GM12878 (cell line): ENCODE results near the gene NRG3. TPM values are rescaled to one million over a fixed set of nuclear protein-coding genes. Genes with fewer than 3 reads are reported as not detected.

Experiments
- ATF7 ChIP-seq: fragments of 450-650 bp; IDR thresholded peaks from 2 replicates; pipeline ENCODE4 v1.6.1; 2016; ENCODE audit warnings: low read depth, mild to moderate bottlenecking
- CEBPB ChIP-seq, 2 experiments: fragments of 150-350 bp in 1 of 2; IDR thresholded peaks; 2 replicates each; pipeline ENCODE4 v1.6.1; 2012 to 2014; ENCODE audit warnings: low read depth in 2 of 2, low read length in 2 of 2, borderline replicate concordance in 1 of 2, inconsistent platforms in 1 of 2
- CHD1 ChIP-seq: IDR thresholded peaks from 2 replicates; pipeline ENCODE4 v1.6.1; 2012; ENCODE audit warnings: low read depth, low read length, improper control_type of control experiment
- DPF2 ChIP-seq: fragments of 450-650 bp; IDR thresholded peaks from 2 replicates; pipeline ENCODE4 v1.6.1; 2017; ENCODE audit warnings: mild to moderate bottlenecking
- EP300 ChIP-seq, 2 experiments: fragments of 150-350 bp in 1 of 2; IDR thresholded peaks; 2 replicates each; pipeline ENCODE4 v1.6.1; 2011 to 2012; ENCODE audit warnings: low read depth in 2 of 2, low read length in 2 of 2, borderline replicate concordance in 1 of 2, improper control_type of control experiment in 1 of 2, inconsistent platforms in 1 of 2; ENCODE audit not compliant: control insufficient read depth in 1 of 2
- GATAD2B ChIP-seq: fragments of 450-650 bp; conservative IDR thresholded peaks from 2 replicates; pipeline ENCODE4 v1.6.1; 2017; ENCODE audit warnings: low read depth, mild to moderate bottlenecking, moderate library complexity
- IKZF2 ChIP-seq, 2 experiments: fragments of 450-650 bp; IDR thresholded peaks; 2 replicates each; pipeline ENCODE4 v1.6.1; 2017; ENCODE audit warnings: mild to moderate bottlenecking in 2 of 2, moderate library complexity in 2 of 2
- IRF4 ChIP-seq: IDR thresholded peaks from 2 replicates; pipeline ENCODE4 v1.6.1; 2011; ENCODE audit warnings: low read depth, low read length
- KLF5 ChIP-seq: fragments of 450-650 bp; IDR thresholded peaks from 2 replicates; pipeline ENCODE4 v1.6.1; 2014; ENCODE audit warnings: mild to moderate bottlenecking; ENCODE audit not compliant: partially characterized antibody
- MTA2 ChIP-seq: fragments of 450-650 bp; IDR thresholded peaks from 2 replicates; pipeline ENCODE4 v1.6.1; 2016; ENCODE audit warnings: low read depth, mild to moderate bottlenecking, moderate library complexity
- NBN ChIP-seq: fragments of 450-650 bp; IDR thresholded peaks from 2 replicates; pipeline ENCODE4 v1.6.1; 2016
- NFIC ChIP-seq: IDR thresholded peaks from 2 replicates; pipeline ENCODE4 v1.6.1; 2012; ENCODE audit warnings: low read depth, mild to moderate bottlenecking, inconsistent platforms, low read length, moderate library complexity
- POU2F2 ChIP-seq: IDR thresholded peaks from 3 replicates; pipeline ENCODE4 v1.6.1; 2011; ENCODE audit warnings: low read depth, mild to moderate bottlenecking, low read length, borderline replicate concordance
- RAD51 ChIP-seq: fragments of 450-650 bp; IDR thresholded peaks from 2 replicates; pipeline ENCODE4 v1.6.1; 2016; ENCODE audit warnings: moderate library complexity, mild to moderate bottlenecking, inconsistent platforms
- SIX5 ChIP-seq: IDR thresholded peaks from 2 replicates; pipeline ENCODE4 v1.6.1; 2011; ENCODE audit warnings: mild to moderate bottlenecking, low read depth, low read length, moderate library complexity; ENCODE audit not compliant: severe bottlenecking
- SMARCA5 ChIP-seq: fragments of 450-650 bp; IDR thresholded peaks from 2 replicates; pipeline ENCODE4 v1.6.1; 2017; ENCODE audit warnings: mild to moderate bottlenecking
- STAT3 ChIP-seq: IDR thresholded peaks from 2 replicates; pipeline ENCODE4 v1.6.1; 2011; ENCODE audit warnings: low read depth, low read length, improper control_type of control experiment
- TARDBP ChIP-seq: IDR thresholded peaks from 2 replicates; pipeline ENCODE4 v1.6.1; 2016; ENCODE audit warnings: borderline replicate concordance
- ZNF274 ChIP-seq: IDR thresholded peaks from one replicate; pipeline ENCODE4 v1.8.0; 2011; ENCODE audit not compliant: insufficient read length, insufficient read depth
- polyA plus RNA-seq, 11 experiments: library from polyadenylated mRNA; depleted of rRNA in 4 of 11; unstranded in 6 of 11; stranded (reverse) in 5 of 11; fragments of >200 nt; fragmentation: Nextera tagmentation in 4 of 11; fragmentation: Illumina TruSeq in 1 of 11; extraction: Ambion mirVana in 4 of 11; extraction: Trizol in 1 of 11; gene quantifications; 1 replicate in 1 of 11; 2 replicates in 10 of 11; pipeline versions ENCODE4 v1.2.1 to v1.2.3, GENCODE V29; 2011 to 2016; ENCODE audit warnings: inconsistent platforms in 2 of 11, missing spikeins in 2 of 11, low read depth in 1 of 11
- total RNA-seq, 4 experiments: library from RNA; depleted of rRNA in 3 of 4; stranded (reverse); fragments of >200 nt in 3 of 4; fragmentation: Illumina TruSeq in 1 of 4; extraction: Trizol in 1 of 4; gene quantifications; 2 replicates each; pipeline versions ENCODE4 v1.2.1 to v1.2.3, GENCODE V29; 2013 to 2021
- TF ChIP-seq, protein P1 (sequence below): IDR thresholded peaks from 2 replicates; pipeline ENCODE4 v1.6.1; 2012; ENCODE audit warnings: low read depth, low read length, improper control_type of control experiment
- TF ChIP-seq, protein P2 (sequence below): IDR thresholded peaks from 2 replicates; pipeline ENCODE4 v1.6.1; 2011; ENCODE audit warnings: mild to moderate bottlenecking, low read depth, low read length, moderate library complexity; ENCODE audit not compliant: insufficient replicate concordance
- TF ChIP-seq, protein P3 (sequence below): IDR thresholded peaks from 2 replicates; pipeline ENCODE4 v1.6.1; 2011; ENCODE audit warnings: borderline replicate concordance, low read depth, mild to moderate bottlenecking, moderate library complexity, mixed read lengths, low read length; ENCODE audit not compliant: insufficient read depth; ENCODE audit errors: extremely low read length
- TF ChIP-seq, protein P4 (sequence below): fragments of 450-650 bp; IDR thresholded peaks from 2 replicates; pipeline ENCODE4 v1.6.1; 2017; ENCODE audit warnings: low read depth, mild to moderate bottlenecking, moderate library complexity
- TF ChIP-seq, protein P5 (sequence below): fragments of 450-650 bp; IDR thresholded peaks from 2 replicates; pipeline ENCODE4 v1.6.1; 2018; ENCODE audit warnings: mild to moderate bottlenecking, low read depth, moderate library complexity; ENCODE audit not compliant: partially characterized antibody
- TF ChIP-seq, protein P6 (sequence below): IDR thresholded peaks from 2 replicates; pipeline ENCODE4 v1.6.1; 2011; ENCODE audit warnings: low read depth, mild to moderate bottlenecking, low read length, moderate library complexity, borderline replicate concordance; ENCODE audit errors: extremely low read depth

Gene NRG3
- total and polyA plus RNA-seq, 10 of the 15 experiments (the other 5 are each of a cell fraction or from before 2014, with no cell fraction given): 0.03 to 0.41 (median 0.17) TPM; not detected in 3

DNA sequence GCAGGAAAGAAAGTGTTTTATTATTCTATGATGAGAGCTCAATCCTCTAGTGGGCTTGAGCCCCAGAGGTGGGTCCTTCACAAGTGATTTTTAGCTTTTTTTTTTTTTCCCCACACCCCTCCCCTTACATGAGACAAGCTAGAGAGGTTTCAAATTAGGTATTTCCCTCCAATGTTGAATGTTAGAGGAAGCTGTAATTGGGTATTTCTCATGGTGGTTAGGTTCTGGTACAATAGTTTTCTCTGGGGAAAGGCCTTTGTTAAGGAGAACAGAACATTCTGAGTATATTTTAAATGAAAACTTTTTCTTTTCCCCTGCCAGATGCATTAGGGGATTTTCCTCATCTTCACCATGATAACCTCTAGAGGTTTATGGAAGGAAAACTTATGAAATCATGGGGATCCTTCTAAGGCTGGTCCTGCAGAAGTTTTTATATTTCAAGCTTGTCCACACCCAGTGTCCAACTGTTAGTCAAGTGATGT lies 1039.7 kb downstream of the NRG3 start (continued):
- TF ChIP-seq NBN (0 out of 2 replicates have a peak, but pooled peaks have one; percentile 53), MTA2 (peak; percentile 90), IKZF2 (IDR thresholded peaks at IDR 0.05) (peak; percentile 65 to 75; a peak in 3 of 4 replicates), KLF5 (no peak), SMARCA5 (no peak), ATF7 (peak; percentile 53), POU2F2 (no peak), GATAD2B (peak; percentile 80; the same call in 1 of the 2 replicates), RAD51 (0 out of 2 replicates have a peak, but pooled peaks have one; percentile 9), CEBPB (IDR thresholded peaks at IDR 0.05; ENCODE audit: borderline replicate concordance in 1 of 2, low read depth in 2 of 2, low read length in 2 of 2) (no peak), TARDBP (no peak), NFIC (peak; percentile 93), DPF2 (no peak), IRF4 (no peak), CHD1 (no peak), SIX5 (no peak), ZNF274 (no peak), STAT3 (no peak), EP300 (IDR thresholded peaks at IDR 0.05; ENCODE audit: borderline replicate concordance in 1 of 2, control insufficient read depth in 1 of 2, low read depth in 2 of 2, low read length in 2 of 2) (no peak)
- TF ChIP-seq, protein P1, sequence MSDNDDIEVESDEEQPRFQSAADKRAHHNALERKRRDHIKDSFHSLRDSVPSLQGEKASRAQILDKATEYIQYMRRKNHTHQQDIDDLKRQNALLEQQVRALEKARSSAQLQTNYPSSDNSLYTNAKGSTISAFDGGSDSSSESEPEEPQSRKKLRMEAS: no peak
- TF ChIP-seq, protein P2, sequence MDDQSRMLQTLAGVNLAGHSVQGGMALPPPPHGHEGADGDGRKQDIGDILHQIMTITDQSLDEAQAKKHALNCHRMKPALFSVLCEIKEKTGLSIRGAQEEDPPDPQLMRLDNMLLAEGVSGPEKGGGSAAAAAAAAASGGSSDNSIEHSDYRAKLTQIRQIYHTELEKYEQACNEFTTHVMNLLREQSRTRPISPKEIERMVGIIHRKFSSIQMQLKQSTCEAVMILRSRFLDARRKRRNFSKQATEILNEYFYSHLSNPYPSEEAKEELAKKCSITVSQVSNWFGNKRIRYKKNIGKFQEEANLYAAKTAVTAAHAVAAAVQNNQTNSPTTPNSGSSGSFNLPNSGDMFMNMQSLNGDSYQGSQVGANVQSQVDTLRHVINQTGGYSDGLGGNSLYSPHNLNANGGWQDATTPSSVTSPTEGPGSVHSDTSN: no peak
- TF ChIP-seq, protein P3, sequence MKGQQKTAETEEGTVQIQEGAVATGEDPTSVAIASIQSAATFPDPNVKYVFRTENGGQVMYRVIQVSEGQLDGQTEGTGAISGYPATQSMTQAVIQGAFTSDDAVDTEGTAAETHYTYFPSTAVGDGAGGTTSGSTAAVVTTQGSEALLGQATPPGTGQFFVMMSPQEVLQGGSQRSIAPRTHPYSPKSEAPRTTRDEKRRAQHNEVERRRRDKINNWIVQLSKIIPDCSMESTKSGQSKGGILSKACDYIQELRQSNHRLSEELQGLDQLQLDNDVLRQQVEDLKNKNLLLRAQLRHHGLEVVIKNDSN: no peak
- TF ChIP-seq, protein P4, sequence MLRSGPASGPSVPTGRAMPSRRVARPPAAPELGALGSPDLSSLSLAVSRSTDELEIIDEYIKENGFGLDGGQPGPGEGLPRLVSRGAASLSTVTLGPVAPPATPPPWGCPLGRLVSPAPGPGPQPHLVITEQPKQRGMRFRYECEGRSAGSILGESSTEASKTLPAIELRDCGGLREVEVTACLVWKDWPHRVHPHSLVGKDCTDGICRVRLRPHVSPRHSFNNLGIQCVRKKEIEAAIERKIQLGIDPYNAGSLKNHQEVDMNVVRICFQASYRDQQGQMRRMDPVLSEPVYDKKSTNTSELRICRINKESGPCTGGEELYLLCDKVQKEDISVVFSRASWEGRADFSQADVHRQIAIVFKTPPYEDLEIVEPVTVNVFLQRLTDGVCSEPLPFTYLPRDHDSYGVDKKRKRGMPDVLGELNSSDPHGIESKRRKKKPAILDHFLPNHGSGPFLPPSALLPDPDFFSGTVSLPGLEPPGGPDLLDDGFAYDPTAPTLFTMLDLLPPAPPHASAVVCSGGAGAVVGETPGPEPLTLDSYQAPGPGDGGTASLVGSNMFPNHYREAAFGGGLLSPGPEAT: peak; percentile 80
- TF ChIP-seq, protein P5, sequence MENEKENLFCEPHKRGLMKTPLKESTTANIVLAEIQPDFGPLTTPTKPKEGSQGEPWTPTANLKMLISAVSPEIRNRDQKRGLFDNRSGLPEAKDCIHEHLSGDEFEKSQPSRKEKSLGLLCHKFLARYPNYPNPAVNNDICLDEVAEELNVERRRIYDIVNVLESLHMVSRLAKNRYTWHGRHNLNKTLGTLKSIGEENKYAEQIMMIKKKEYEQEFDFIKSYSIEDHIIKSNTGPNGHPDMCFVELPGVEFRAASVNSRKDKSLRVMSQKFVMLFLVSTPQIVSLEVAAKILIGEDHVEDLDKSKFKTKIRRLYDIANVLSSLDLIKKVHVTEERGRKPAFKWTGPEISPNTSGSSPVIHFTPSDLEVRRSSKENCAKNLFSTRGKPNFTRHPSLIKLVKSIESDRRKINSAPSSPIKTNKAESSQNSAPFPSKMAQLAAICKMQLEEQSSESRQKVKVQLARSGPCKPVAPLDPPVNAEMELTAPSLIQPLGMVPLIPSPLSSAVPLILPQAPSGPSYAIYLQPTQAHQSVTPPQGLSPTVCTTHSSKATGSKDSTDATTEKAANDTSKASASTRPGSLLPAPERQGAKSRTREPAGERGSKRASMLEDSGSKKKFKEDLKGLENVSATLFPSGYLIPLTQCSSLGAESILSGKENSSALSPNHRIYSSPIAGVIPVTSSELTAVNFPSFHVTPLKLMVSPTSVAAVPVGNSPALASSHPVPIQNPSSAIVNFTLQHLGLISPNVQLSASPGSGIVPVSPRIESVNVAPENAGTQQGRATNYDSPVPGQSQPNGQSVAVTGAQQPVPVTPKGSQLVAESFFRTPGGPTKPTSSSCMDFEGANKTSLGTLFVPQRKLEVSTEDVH: no peak
- TF ChIP-seq, protein P6, sequence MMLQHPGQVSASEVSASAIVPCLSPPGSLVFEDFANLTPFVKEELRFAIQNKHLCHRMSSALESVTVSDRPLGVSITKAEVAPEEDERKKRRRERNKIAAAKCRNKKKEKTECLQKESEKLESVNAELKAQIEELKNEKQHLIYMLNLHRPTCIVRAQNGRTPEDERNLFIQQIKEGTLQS: no peak
